Measurements from ENCODE around the gene IGF2BP2. TPM values are rescaled to one million over a fixed set of nuclear protein-coding genes. Genes with fewer than 3 reads are reported as not detected.

Gene IGF2BP2
- total RNA-seq, 1 experiment from 2014 or later: 135 TPM

DNA sequence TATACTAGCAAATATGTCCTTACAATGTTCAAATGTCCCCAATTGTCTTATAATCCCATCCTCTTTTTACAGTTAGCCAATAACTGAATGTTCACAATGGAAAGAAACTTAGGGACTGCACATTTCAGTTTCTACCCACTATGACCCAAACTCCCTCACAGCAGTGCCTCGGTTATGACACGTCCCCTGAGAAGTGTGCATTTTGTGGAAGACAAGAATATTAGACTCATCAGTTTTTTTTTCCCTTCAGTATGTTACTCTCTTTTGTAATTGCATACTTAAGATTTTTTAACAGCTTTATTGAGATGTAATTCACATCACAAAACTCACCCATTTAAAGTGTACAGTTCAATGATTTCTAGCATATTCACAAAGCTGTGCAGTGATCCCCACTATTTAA, 64.8 kb downstream of the IGF2BP2 start:
- Histone ChIP-seq H3K4me3 (replicated peaks in 1 of 2; ENCODE audit: low read depth in 1 of 2, low read length in 2 of 2) (no peak overlapping the region), H3K4me2 (ENCODE audit: low read length) (no peak overlapping the region), H4K20me1 (ENCODE audit: insufficient read depth) (peaks cover 48% of the 10 kb centered on the region; the same call in 1 of the 2 replicates), H3K9me3 (ENCODE audit: control insufficient read depth in 1 of 2, insufficient read depth in 1 of 2, low read depth in 1 of 2, low read length in 2 of 2) (no peaks in the 10 kb centered on the region), H3K9ac (ENCODE audit: low read length) (no peak overlapping the region), H3K9me2 (ENCODE audit: insufficient read depth) (no peaks in the 10 kb centered on the region), H3K4me1 (ENCODE audit: control insufficient read depth in 1 of 2, insufficient read depth in 2 of 2, low read length in 2 of 2) (peaks cover 31 to 58% of the 10 kb centered on the region in 2 experiments), H3K27ac (ENCODE audit: low read depth, low read length) (no peak overlapping the region), H3K36me3 (ENCODE audit: control insufficient read depth in 1 of 2, insufficient read depth in 2 of 2, low read length in 2 of 2) (0 out of 4 replicates have a peak, but pooled peaks cover 0 to 3% of the 10 kb centered on the region in 2 experiments), H3K79me2 (ENCODE audit: insufficient read depth, low read length) (peaks cover 100% of the 10 kb centered on the region), H2AFZ (ENCODE audit: low read depth, low read length, poor library complexity, severe bottlenecking) (no peak overlapping the region), H3K27me3 (ENCODE audit: insufficient read depth, low read length) (no peaks in the 10 kb centered on the region)
- no peak for DNase-seq (ENCODE audit: low read depth, low spot score)
- TF ChIP-seq SRF (IDR thresholded peaks at IDR 0.05; ENCODE audit: low read depth) (no peak), YY1 (IDR thresholded peaks at IDR 0.05; ENCODE audit: extremely low read depth, insufficient replicate concordance, low read depth, low read length) (no peak), EGR1 (IDR thresholded peaks at IDR 0.05; ENCODE audit: low read depth) (no peak)
- TF ChIP-seq, protein P1, sequence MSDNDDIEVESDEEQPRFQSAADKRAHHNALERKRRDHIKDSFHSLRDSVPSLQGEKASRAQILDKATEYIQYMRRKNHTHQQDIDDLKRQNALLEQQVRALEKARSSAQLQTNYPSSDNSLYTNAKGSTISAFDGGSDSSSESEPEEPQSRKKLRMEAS (IDR thresholded peaks at IDR 0.05): no peak
- TF ChIP-seq, protein P2, sequence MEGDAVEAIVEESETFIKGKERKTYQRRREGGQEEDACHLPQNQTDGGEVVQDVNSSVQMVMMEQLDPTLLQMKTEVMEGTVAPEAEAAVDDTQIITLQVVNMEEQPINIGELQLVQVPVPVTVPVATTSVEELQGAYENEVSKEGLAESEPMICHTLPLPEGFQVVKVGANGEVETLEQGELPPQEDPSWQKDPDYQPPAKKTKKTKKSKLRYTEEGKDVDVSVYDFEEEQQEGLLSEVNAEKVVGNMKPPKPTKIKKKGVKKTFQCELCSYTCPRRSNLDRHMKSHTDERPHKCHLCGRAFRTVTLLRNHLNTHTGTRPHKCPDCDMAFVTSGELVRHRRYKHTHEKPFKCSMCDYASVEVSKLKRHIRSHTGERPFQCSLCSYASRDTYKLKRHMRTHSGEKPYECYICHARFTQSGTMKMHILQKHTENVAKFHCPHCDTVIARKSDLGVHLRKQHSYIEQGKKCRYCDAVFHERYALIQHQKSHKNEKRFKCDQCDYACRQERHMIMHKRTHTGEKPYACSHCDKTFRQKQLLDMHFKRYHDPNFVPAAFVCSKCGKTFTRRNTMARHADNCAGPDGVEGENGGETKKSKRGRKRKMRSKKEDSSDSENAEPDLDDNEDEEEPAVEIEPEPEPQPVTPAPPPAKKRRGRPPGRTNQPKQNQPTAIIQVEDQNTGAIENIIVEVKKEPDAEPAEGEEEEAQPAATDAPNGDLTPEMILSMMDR (IDR thresholded peaks at IDR 0.05 in 2 of 3, conservative IDR thresholded peaks at IDR 0.05 in 1 of 3; ENCODE audit: borderline replicate concordance in 1 of 3, insufficient read depth in 1 of 3, low read depth in 2 of 3, low read length in 2 of 3): no peak
- TF ChIP-seq, protein P3, sequence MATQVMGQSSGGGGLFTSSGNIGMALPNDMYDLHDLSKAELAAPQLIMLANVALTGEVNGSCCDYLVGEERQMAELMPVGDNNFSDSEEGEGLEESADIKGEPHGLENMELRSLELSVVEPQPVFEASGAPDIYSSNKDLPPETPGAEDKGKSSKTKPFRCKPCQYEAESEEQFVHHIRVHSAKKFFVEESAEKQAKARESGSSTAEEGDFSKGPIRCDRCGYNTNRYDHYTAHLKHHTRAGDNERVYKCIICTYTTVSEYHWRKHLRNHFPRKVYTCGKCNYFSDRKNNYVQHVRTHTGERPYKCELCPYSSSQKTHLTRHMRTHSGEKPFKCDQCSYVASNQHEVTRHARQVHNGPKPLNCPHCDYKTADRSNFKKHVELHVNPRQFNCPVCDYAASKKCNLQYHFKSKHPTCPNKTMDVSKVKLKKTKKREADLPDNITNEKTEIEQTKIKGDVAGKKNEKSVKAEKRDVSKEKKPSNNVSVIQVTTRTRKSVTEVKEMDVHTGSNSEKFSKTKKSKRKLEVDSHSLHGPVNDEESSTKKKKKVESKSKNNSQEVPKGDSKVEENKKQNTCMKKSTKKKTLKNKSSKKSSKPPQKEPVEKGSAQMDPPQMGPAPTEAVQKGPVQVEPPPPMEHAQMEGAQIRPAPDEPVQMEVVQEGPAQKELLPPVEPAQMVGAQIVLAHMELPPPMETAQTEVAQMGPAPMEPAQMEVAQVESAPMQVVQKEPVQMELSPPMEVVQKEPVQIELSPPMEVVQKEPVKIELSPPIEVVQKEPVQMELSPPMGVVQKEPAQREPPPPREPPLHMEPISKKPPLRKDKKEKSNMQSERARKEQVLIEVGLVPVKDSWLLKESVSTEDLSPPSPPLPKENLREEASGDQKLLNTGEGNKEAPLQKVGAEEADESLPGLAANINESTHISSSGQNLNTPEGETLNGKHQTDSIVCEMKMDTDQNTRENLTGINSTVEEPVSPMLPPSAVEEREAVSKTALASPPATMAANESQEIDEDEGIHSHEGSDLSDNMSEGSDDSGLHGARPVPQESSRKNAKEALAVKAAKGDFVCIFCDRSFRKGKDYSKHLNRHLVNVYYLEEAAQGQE (IDR thresholded peaks at IDR 0.05; ENCODE audit: low read depth): no peak
- RAD21 ChIA-PET (ENCODE audit: low non-redundant PET in 1 of 2, low total read pairs in 2 of 2, uncharacterized antibody in 2 of 2, unreplicated experiment in 2 of 2): no interaction called here
- no peak for ATAC-seq
- CTCF ChIA-PET: interaction anchor here (1.3 kb wide), 1 partner anchor 8 kb away, joined by 5 read pairs; no protein-coding TSS in a partner anchor
- POLR2A ChIA-PET: no interaction called here
- intact Hi-C loops (cut with micrococcal nuclease): no loop called here
- BruUV-seq (replicated peaks): no TSS peak

Data from HCT116 (cell line).